Measurements from ENCODE around the gene ANKRD33B.

The ANKRD33B gene

GRCh38 chr5:10632110-10632761 is 68.4 kb downstream of the ANKRD33B start:
- TF ChIP-seq, protein P1, sequence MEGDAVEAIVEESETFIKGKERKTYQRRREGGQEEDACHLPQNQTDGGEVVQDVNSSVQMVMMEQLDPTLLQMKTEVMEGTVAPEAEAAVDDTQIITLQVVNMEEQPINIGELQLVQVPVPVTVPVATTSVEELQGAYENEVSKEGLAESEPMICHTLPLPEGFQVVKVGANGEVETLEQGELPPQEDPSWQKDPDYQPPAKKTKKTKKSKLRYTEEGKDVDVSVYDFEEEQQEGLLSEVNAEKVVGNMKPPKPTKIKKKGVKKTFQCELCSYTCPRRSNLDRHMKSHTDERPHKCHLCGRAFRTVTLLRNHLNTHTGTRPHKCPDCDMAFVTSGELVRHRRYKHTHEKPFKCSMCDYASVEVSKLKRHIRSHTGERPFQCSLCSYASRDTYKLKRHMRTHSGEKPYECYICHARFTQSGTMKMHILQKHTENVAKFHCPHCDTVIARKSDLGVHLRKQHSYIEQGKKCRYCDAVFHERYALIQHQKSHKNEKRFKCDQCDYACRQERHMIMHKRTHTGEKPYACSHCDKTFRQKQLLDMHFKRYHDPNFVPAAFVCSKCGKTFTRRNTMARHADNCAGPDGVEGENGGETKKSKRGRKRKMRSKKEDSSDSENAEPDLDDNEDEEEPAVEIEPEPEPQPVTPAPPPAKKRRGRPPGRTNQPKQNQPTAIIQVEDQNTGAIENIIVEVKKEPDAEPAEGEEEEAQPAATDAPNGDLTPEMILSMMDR (conservative IDR thresholded peaks at IDR 0.05; ENCODE audit: low read depth, low read length), result no peak
- no peak overlapping the region for H3K4me3 ChIP-seq (ENCODE audit: low read depth, low read length)
- peak; percentile 53 for DNase-seq (ENCODE audit: low read depth)

DNA sequence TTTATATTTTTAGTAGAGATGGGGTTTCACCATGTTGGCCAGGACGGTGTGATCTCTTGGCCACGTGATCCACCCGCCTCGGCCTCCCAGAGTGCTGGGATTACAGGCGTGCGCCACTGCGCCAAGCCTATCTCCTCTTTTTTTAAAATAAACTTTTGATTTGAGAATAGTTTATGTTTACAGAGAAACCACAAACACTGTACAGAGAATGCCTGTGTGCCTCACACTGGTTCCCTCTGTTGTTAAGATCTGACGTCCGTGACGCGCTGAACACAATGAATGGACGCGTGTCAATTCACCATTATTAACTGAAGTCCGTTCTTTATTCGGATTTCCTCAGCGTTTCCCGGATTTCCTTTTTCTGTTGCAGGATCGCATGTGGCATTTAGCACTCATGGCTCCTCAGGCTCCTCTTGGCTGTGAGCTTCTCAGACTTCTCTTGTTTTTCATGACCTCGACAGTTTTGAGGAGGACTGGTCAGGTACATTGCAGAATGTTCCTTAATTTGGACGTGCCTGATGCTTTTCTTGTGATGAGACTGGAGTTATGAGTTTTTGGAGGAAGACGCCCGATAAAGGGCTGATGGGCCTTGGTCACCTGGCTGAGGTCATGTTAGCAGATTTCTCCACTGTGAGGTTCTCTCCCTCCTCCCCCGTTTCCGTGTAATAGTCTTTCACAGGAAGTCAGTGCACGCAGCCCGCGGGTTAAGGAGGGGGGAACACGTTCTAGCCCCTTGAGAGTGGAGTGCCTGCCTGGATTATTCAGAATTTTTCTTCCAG is 69.6 kb downstream of the ANKRD33B start:
- no peak for DNase-seq (ENCODE audit: low read depth)
- TF ChIP-seq, protein P1 (conservative IDR thresholded peaks at IDR 0.05; ENCODE audit: low read depth, low read length), result no peak
- no peak overlapping the region for H3K4me3 ChIP-seq (ENCODE audit: low read depth, low read length)

DNA sequence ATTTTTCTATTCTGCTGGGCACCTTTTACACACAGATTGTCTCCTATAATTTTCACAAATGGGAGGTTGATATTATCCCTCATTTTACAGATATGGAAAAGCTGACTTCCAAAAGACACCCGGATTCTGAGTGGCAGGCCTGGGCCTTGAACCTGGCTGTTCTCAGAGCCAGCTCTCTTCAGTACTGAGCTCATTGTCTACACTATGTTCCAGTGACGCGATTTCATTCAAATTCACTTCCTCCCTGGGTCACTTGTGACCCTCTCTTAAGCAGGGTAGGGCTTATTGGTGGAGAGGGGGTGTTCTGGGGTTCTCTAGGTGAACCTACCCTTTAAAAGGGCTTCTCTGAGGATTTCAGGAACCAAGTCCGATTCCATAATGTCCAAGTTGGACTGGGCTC is 70.2 kb downstream of the ANKRD33B start:
- H3K4me3 ChIP-seq (ENCODE audit: low read depth, low read length), result no peak overlapping the region
- TF ChIP-seq, protein P1 (conservative IDR thresholded peaks at IDR 0.05; ENCODE audit: low read depth, low read length), result no peak
- DNase-seq (ENCODE audit: low read depth), result no peak

DNA sequence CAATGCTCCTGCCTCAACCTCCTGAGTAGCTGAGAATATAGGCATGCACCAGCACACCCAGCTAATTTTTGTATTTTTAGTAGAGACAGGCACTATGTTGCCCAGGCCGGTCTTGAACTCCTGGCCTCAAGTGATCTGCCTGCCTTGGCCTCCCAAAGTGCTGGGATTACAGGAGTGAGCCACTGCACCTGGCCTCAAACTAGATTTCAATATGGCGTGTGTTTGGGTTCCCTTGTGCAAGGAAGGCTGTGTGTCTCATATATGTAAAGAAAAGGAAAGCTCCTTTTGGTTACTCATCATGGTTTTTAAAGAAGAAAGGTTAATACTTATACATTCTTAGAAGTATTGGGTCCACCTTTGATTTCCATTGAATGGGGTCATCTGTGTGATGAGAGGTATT is 70.7 kb downstream of the ANKRD33B start:
- DNase-seq (ENCODE audit: low read depth), result no peak
- no peak overlapping the region for H3K4me3 ChIP-seq (ENCODE audit: low read depth, low read length)
- TF ChIP-seq, protein P1 (conservative IDR thresholded peaks at IDR 0.05; ENCODE audit: low read depth, low read length), result no peak

GRCh38 chr5:10635257-10635866 is 71.5 kb downstream of the ANKRD33B start:
- DNase-seq (ENCODE audit: low read depth), result peak; percentile 40
- no peak overlapping the region for H3K4me3 ChIP-seq (ENCODE audit: low read depth, low read length)
- TF ChIP-seq, protein P1 (conservative IDR thresholded peaks at IDR 0.05; ENCODE audit: low read depth, low read length), result no peak

DNA sequence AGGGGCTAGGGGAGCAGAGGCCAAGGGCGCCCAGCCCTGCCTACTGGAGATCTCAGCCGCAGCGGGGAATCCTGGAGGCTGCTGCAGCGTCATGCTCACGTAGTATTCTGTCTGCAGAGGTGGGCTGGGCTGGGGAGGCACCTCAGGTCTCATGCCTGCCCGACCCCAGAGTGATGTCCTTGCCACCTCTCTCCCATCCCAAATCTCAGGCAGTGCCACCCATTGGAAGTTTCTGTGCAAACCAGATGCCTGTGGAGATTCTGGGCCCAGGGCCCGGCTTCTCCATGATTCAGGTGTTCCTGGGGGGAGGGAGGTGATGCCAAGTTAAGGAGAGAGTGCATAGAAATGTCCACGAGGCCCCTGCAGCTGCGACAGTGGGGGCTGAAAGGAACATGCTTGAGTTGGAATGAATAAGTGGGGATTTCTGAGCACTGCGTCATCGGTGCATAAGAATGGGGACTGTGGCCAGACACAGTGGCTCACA is 72.0 kb downstream of the ANKRD33B start:
- no peak for DNase-seq (ENCODE audit: low read depth)

More for the DNA sequence above, 72.0 kb downstream of the ANKRD33B start:
- TF ChIP-seq, protein P1 (conservative IDR thresholded peaks at IDR 0.05; ENCODE audit: low read depth, low read length), result no peak
- no peak overlapping the region for H3K4me3 ChIP-seq (ENCODE audit: low read depth, low read length)
